GM12878 (cell line): ENCODE results near the gene GCLM. TPM values are rescaled to one million over a fixed set of nuclear protein-coding genes. Genes with fewer than 3 reads are reported as not detected.

Experiments used
- ATAC-seq: fragments of 200-7000 bp; cut with Tn5 transposase; 3 replicates; pipeline ENCODE4 v1.9.1; 2020; ENCODE audit warnings: mild to moderate bottlenecking, moderate library complexity
- BruUV-seq: library from RNA; stranded (reverse); fragments of 400-500 nt; replicated peaks from 2 replicates; lab custom pipeline; 2021; lab: Mats Ljungman, UMichigan
- CTCF ChIA-PET: fragments of 300-600 bp; sonication (Branson Sonifier 250); formaldehyde crosslinking; extraction: SDS; loops from one replicate; lab custom pipeline; 2021; ENCODE audit warnings: inconsistent platforms; lab: Yijun Ruan, JAX
- POLR2A ChIA-PET: fragments of 350-600 bp; formaldehyde crosslinking; extraction: SDS; loops from one replicate; lab custom pipeline; 2021; ENCODE audit warnings: inconsistent platforms; lab: Charles Lee
- RAD21 ChIA-PET: fragments of 300-600 bp; sonication (Branson Sonifier 250); formaldehyde crosslinking; loops from one replicate; lab custom pipeline; 2023; ENCODE audit warnings: antibody characterized with exemption; ENCODE audit not compliant: unreplicated experiment; lab: Charles Lee
- SMC1A ChIA-PET: fragments of 300-600 bp; sonication (Branson Sonifier 250); formaldehyde crosslinking; loops from one replicate; lab custom pipeline; 2023; ENCODE audit not compliant: unreplicated experiment, uncharacterized antibody; lab: Charles Lee
- DNase-seq: peaks from one replicate; pipeline ENCODE4 v3.0.0-alpha.2; 2011; ENCODE audit warnings: low read depth, low spot score
- FAIRE-seq: peaks from 3 replicates; lab custom pipeline; 2011; peaks lifted over from hg19 to GRCh38; lab: Jason Lieb, UNC
- H2AFZ ChIP-seq: 2 replicates; pipeline ENCODE4 v1.6.0; 2011; ENCODE audit warnings: low read depth, low read length, control low read depth; ENCODE audit not compliant: control insufficient read depth
- H3K27ac ChIP-seq: 2 replicates; pipeline ENCODE4 v1.5.1; 2011; ENCODE audit warnings: control low read depth; ENCODE audit not compliant: control insufficient read depth, insufficient read depth
- H3K27me3 ChIP-seq, 2 experiments: replicated peaks in 1 of 2; 2 replicates each; pipeline versions ENCODE4 v1.6.0 to v1.6.1; 2011; ENCODE audit warnings: low read length in 1 of 2; ENCODE audit not compliant: control insufficient read depth in 2 of 2, insufficient read depth in 2 of 2
- H3K36me3 ChIP-seq, 2 experiments: 2 replicates each; pipeline ENCODE4 v1.5.1; 2011; ENCODE audit warnings: low read length in 1 of 2; ENCODE audit not compliant: control insufficient read depth in 2 of 2, insufficient read depth in 2 of 2
- H3K4me1 ChIP-seq: 2 replicates; pipeline ENCODE4 v1.6.1; 2011; ENCODE audit warnings: mild to moderate bottlenecking, low read length, moderate library complexity, mixed read lengths; ENCODE audit not compliant: control insufficient read depth, insufficient read depth
- H3K4me2 ChIP-seq: 2 replicates; pipeline ENCODE4 v1.6.0; 2011; ENCODE audit warnings: control low read depth; ENCODE audit not compliant: control insufficient read depth, insufficient read depth
- H3K4me3 ChIP-seq: fragments of 200-600 bp; sonication (generic); 2 replicates; pipeline ENCODE4 v1.5.1; 2016
- H3K79me2 ChIP-seq: 2 replicates; pipeline ENCODE4 v1.6.0; 2011; ENCODE audit warnings: low read length; ENCODE audit not compliant: control insufficient read depth, insufficient read depth
- H3K9ac ChIP-seq: 2 replicates; pipeline ENCODE4 v1.8.0; 2011; ENCODE audit warnings: low read length, control low read depth, mixed read lengths; ENCODE audit not compliant: control insufficient read depth, insufficient read depth
- H3K9me3 ChIP-seq: replicated peaks from 3 replicates; pipeline ENCODE4 v1.5.1; 2011; ENCODE audit warnings: mild to moderate bottlenecking, low read length; ENCODE audit not compliant: control insufficient read depth, insufficient read depth
- H4K20me1 ChIP-seq: 2 replicates; pipeline ENCODE4 v1.6.0; 2011; ENCODE audit not compliant: control insufficient read depth, insufficient read depth
- ETV6 ChIP-seq, 2 experiments: fragments of 450-650 bp in 1 of 2; IDR thresholded peaks in 1 of 2; conservative IDR thresholded peaks in 1 of 2; 2 replicates each; pipeline ENCODE4 v1.6.1; 2014; ENCODE audit warnings: antibody characterized with exemption in 1 of 2, borderline replicate concordance in 1 of 2, low read depth in 1 of 2, mild to moderate bottlenecking in 1 of 2, moderate library complexity in 1 of 2
- JUND ChIP-seq: IDR thresholded peaks from 2 replicates; pipeline ENCODE4 v1.6.1; 2012; ENCODE audit warnings: low read depth, mild to moderate bottlenecking, low read length, improper control_type of control experiment, moderate library complexity
- NFIC ChIP-seq: IDR thresholded peaks from 2 replicates; pipeline ENCODE4 v1.6.1; 2012; ENCODE audit warnings: low read depth, mild to moderate bottlenecking, inconsistent platforms, low read length, moderate library complexity
- ZNF24 ChIP-seq: fragments of 450-650 bp; IDR thresholded peaks from 2 replicates; pipeline ENCODE4 v1.6.1; 2017; ENCODE audit warnings: antibody characterized with exemption, mild to moderate bottlenecking
- WGBS: methylation state at CpG from one replicate; pipeline ENCODE4 v1.1.6; 2016; ENCODE audit warnings: low lambda C conversion rate; ENCODE audit not compliant: insufficient replicate concordance, insufficient coverage; ENCODE audit errors: missing lambda C conversion rate; 5-methylcytosine and 5-hydroxymethylcytosine counted together
- in situ Hi-C: fragments of 300-500 bp; cut with MboI; formaldehyde crosslinking; loops from 9 replicates; pipeline ENCODE4 v1.14.3; 2018; ENCODE audit warnings: mixed read lengths
- intact Hi-C: fragments of 100-400 bp; cut with micrococcal nuclease; formaldehyde crosslinking; loops from one replicate; pipeline ENCODE4 v1.14.2; 2022; ENCODE audit not compliant: unreplicated experiment
- polyA plus RNA-seq, 11 experiments: library from polyadenylated mRNA; depleted of rRNA in 4 of 11; unstranded in 6 of 11; stranded (reverse) in 5 of 11; fragments of >200 nt; fragmentation: Nextera tagmentation in 4 of 11; fragmentation: Illumina TruSeq in 1 of 11; extraction: Ambion mirVana in 4 of 11; extraction: Trizol in 1 of 11; gene quantifications; 1 replicate in 1 of 11; 2 replicates in 10 of 11; pipeline versions ENCODE4 v1.2.1 to v1.2.3, GENCODE V29; 2011 to 2016; ENCODE audit warnings: inconsistent platforms in 2 of 11, missing spikeins in 2 of 11, low read depth in 1 of 11
- total RNA-seq, 4 experiments: library from RNA; depleted of rRNA in 3 of 4; stranded (reverse); fragments of >200 nt in 3 of 4; fragmentation: Illumina TruSeq in 1 of 4; extraction: Trizol in 1 of 4; gene quantifications; 2 replicates each; pipeline versions ENCODE4 v1.2.1 to v1.2.3, GENCODE V29; 2013 to 2021

The GCLM gene
- total and polyA plus RNA-seq, 10 of the 15 experiments (the other 5 are each of a cell fraction or from before 2014, with no cell fraction given), result 2.6 to 17.3 (median 6.9) TPM

DNA sequence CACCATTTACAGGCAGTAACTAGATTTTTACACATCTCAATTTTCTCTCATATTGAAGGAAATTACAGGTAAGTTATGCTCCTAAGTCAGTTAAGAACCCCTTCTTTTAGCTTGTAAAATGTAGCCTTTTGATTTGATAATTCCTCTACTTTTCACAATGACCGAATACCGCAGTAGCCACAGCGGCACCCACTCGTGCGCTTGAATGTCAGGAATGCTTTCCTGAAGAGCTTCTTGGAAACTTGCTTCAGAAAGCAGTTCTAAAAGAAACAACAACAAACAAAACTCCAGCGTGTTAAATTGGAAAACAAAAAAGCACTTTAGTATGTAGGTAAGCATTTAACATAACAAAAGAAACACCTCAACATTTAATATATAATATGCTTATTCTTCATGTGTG is 20.3 kb downstream of the GCLM start:
- POLR2A ChIA-PET, result interaction anchor here (1.1 kb wide), 1 partner anchor 9 kb away, joined by 6 read pairs; the partner anchor contains the start of gene DNTTIP2
- H4K20me1 ChIP-seq, result no peaks in the 10 kb centered on the region
- H3K4me3 ChIP-seq, result no peak overlapping the region
- TF ChIP-seq JUND (no peak), NFIC (no peak)
- 96% methylated on average over 6 of the region's 6 CpGs for WGBS
- H3K9me3 ChIP-seq, result no peaks in the 10 kb centered on the region
- in situ Hi-C loops, result no loop called here
- no peak overlapping the region for H2AFZ ChIP-seq
- no peaks in the 10 kb centered on the region for H3K79me2 ChIP-seq
- no peak overlapping the region for H3K4me2 ChIP-seq
- SMC1A ChIA-PET, result interaction anchor here (1.6 kb wide), 1 partner anchor 10 kb away, joined by 4 read pairs; the partner anchor contains the start of gene DNTTIP2
- RAD21 ChIA-PET, result no interaction called here
- H3K27ac ChIP-seq, result no peak overlapping the region
- no peak for FAIRE-seq
- BruUV-seq, result no TSS peak
- H3K9ac ChIP-seq, result no peak overlapping the region
- no peak for DNase-seq
- ATAC-seq, result no peak
- H3K36me3 ChIP-seq, result peaks cover 1 to 5% of the 10 kb centered on the region in 2 experiments
- intact Hi-C loops, result no loop called here
- CTCF ChIA-PET, result interaction anchor here (1.3 kb wide), 1 partner anchor 10 kb away, joined by 3 read pairs; the partner anchor contains the start of gene DNTTIP2
- H3K27me3 ChIP-seq, result no peaks in the 10 kb centered on the region
- H3K4me1 ChIP-seq, result no peaks in the 10 kb centered on the region

DNA sequence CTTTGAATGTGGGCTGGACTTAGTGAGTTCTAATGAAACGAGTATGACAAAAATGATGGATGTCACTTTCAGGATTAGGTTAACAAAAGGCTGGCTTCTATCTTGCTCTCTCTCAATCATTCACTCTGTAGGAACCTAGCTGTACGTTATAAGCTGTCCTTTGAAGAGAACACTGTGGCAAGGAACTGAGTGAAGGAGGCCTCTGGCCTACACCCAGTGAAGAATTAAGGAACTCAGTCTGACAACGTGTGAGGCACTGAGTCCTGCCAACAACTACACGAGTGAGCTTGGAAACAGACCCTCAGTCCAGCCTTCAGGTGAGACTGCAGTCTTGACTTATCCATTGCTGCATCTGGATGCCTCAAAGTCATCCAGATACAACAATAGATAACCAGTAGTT is 27.0 kb downstream of the GCLM start:
- Histone ChIP-seq H4K20me1 (no peaks in the 10 kb centered on the region), H3K79me2 (peaks cover 19% of the 10 kb centered on the region), H3K36me3 (no peaks in the 10 kb centered on the region; a peak in 2 of 4 replicates), H3K9me3 (no peaks in the 10 kb centered on the region), H3K4me2 (no peak overlapping the region), H3K27me3 (no peaks in the 10 kb centered on the region), H3K4me3 (no peak overlapping the region), H3K4me1 (peaks cover 8% of the 10 kb centered on the region; the same call in 1 of the 2 replicates), H2AFZ (no peak overlapping the region), H3K9ac (no peak overlapping the region), H3K27ac (no peak overlapping the region)
- SMC1A ChIA-PET, result interaction anchor here (0.8 kb wide), 1 partner anchor 9 kb away, joined by 4 read pairs; no protein-coding TSS in a partner anchor
- no peak for ATAC-seq
- intact Hi-C loops, result no loop called here
- in situ Hi-C loops, result no loop called here
- 60% methylated on average over 4 of the region's 4 CpGs for WGBS
- POLR2A ChIA-PET, result interaction anchor here (1.5 kb wide), 1 partner anchor 22 kb away, joined by 3 read pairs; no protein-coding TSS in a partner anchor
- RAD21 ChIA-PET, result no interaction called here
- no TSS peak for BruUV-seq
- CTCF ChIA-PET, result interaction anchor here (0.6 kb wide), 1 partner anchor 842 kb away, joined by 3 read pairs; no protein-coding TSS in a partner anchor
- no peak for DNase-seq
- no peak for TF ChIP-seq ETV6 (conservative IDR thresholded peaks at IDR 0.05 in 1 of 2, IDR thresholded peaks at IDR 0.05 in 1 of 2; ENCODE audit: borderline replicate concordance in 1 of 2, low read depth in 1 of 2)
- TF ChIP-seq ZNF24, result no peak
- no peak for FAIRE-seq
